Heart left ventricle (tissue), 13 donors: ENCODE measurements around the gene MST1R.
"Not testable (repeated sequence)": the region's sequence is repeated elsewhere in the genome, so short reads cannot be mapped to it uniquely, and the experiment has no call there.

Experiments used
- POLR2A ChIP-seq, 2 donors: fragments of 450-650 bp; IDR thresholded peaks; one replicate each; pipeline ENCODE4 v1.6.1; 2017; ENCODE audit warnings: antibody characterized with exemption in 2 of 2, mild to moderate bottlenecking in 2 of 2, moderate library complexity in 2 of 2
- TF ChIP-seq, protein P1 (sequence below), 12 donors: fragments of 200-600 bp; sonication (generic) in 4 of 12; IDR thresholded peaks; one replicate each; pipeline versions ENCODE4 v1.5.0 to v1.8.0; 2018 to 2022; ENCODE audit warnings: antibody characterized with exemption in 12 of 12, mild to moderate bottlenecking in 5 of 12
- donor health status: ischemic (EF 13 %, LVEDD 7.1; RV severe dilation, severe dysfunction).
- donor health status: DM: no; HTN: yes; CAD: no.
- donor health status: DM: no; HTN: no; CAD: no.
- donor health status: ischemic (EF 25% LVEDD 6.9; RV normal size, moderate dysfunction).
- donor health status: ischemic (EF 25% LVEDD 5.7; RV mildly dilated, moderate dysfunction).
- donor health status: ischemic (EF 35%, LVEDD 5.7; RV mildly dilated, moderate dysfunction).
- donor health status: nonischemic (EF 11% LVEDD 7.7; RV severe dilation, severe dysfunction).
- donor health status: DM: yes; HTN: yes; CAD: no.
- donor health status: PGD.
- donor health status: ischemic (EF 29% LVEDD 5.4; RV normal size, mild dysfunction).
- donor health status: nonischemic (EF 23%, LVEDD 6.1; RV moderate dilation, normal function).

DNA sequence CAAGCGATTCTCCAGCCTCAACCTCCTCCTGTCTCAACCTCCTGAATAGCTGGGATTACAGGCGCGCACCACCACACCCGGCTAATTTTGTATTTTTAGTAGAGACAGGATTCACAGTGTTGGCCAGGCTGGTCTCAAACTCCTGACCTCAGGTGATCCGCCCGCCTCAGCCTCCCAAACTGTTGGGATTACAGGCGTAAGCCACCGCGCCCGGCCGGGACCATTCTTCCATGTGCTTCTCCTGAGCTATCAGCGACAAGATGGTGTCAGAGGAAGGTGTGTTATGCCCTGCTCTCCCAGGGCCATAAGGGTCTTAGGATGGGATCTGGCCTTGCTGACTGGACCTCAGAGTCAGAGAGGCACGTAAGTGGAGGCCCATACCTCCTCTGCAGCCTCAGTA, 775 bp upstream of the MST1R start:
- TF ChIP-seq, protein P1, sequence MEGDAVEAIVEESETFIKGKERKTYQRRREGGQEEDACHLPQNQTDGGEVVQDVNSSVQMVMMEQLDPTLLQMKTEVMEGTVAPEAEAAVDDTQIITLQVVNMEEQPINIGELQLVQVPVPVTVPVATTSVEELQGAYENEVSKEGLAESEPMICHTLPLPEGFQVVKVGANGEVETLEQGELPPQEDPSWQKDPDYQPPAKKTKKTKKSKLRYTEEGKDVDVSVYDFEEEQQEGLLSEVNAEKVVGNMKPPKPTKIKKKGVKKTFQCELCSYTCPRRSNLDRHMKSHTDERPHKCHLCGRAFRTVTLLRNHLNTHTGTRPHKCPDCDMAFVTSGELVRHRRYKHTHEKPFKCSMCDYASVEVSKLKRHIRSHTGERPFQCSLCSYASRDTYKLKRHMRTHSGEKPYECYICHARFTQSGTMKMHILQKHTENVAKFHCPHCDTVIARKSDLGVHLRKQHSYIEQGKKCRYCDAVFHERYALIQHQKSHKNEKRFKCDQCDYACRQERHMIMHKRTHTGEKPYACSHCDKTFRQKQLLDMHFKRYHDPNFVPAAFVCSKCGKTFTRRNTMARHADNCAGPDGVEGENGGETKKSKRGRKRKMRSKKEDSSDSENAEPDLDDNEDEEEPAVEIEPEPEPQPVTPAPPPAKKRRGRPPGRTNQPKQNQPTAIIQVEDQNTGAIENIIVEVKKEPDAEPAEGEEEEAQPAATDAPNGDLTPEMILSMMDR (IDR thresholded peaks at IDR 0.05) = not testable (repeated sequence)
- not testable (repeated sequence) for TF ChIP-seq POLR2A (IDR thresholded peaks at IDR 0.05)
